Stimulated activated memory B cell treated with anti-CD40 and anti-IgM and Interleukin-4, amounts not matched to agents 10 μg/mL and 1 μg/mL and 100 μg/mL, for 72 hours (primary cell): ENCODE results near the gene TRAF7.
"Not testable (repeated sequence)": the region's sequence is repeated elsewhere in the genome, so short reads cannot be mapped to it uniquely, and the experiment has no call there.

Experiments
- ATAC-seq: fragments of 150-1000 bp; cut with Tn5 transposase; 2 replicates; pipeline ENCODE4 v1.10.0; 2021
- H3K27ac Mint-ChIP-seq: one replicate; pipeline ENCODE4 v1.8.0; 2022; ENCODE audit warnings: mild to moderate bottlenecking, mixed read lengths
- H3K27me3 Mint-ChIP-seq: one replicate; pipeline ENCODE4 v1.8.0; 2022; ENCODE audit warnings: mixed read lengths
- H3K36me3 Mint-ChIP-seq: one replicate; pipeline ENCODE4 v1.8.0; 2022; ENCODE audit warnings: mixed read lengths
- H3K4me1 Mint-ChIP-seq: one replicate; pipeline ENCODE4 v1.8.0; 2022; ENCODE audit warnings: mixed read lengths
- H3K4me3 Mint-ChIP-seq: one replicate; pipeline ENCODE4 v1.8.0; 2022; ENCODE audit warnings: mild to moderate bottlenecking, moderate library complexity, mixed read lengths
- H3K9me3 Mint-ChIP-seq: one replicate; pipeline ENCODE4 v1.8.0; 2022; ENCODE audit warnings: mixed read lengths

The TRAF7 gene

GRCh38 chr16:2116428-2116827 is 39.2 kb upstream of the TRAF7 start:
- H3K27ac Mint-ChIP-seq, ATAC-seq, H3K36me3 Mint-ChIP-seq, H3K4me3 Mint-ChIP-seq, H3K9me3 Mint-ChIP-seq, H3K27me3 Mint-ChIP-seq: not testable (repeated sequence)
- peaks cover 13% of the 10 kb centered on the region for H3K4me1 Mint-ChIP-seq

GRCh38 chr16:2117341-2117740 is 38.2 kb upstream of the TRAF7 start:
- not testable (repeated sequence) for H3K9me3 Mint-ChIP-seq, H3K27ac Mint-ChIP-seq, H3K36me3 Mint-ChIP-seq, H3K27me3 Mint-ChIP-seq, H3K4me3 Mint-ChIP-seq, ATAC-seq
- H3K4me1 Mint-ChIP-seq = peaks cover 18% of the 10 kb centered on the region

- not testable (repeated sequence) for H3K9me3 Mint-ChIP-seq, H3K27me3 Mint-ChIP-seq, H3K4me3 Mint-ChIP-seq, H3K36me3 Mint-ChIP-seq, ATAC-seq, H3K27ac Mint-ChIP-seq
- H3K4me1 Mint-ChIP-seq = peaks cover 18% of the 10 kb centered on the region
Observed at GRCh38 chr16:2117960-2118722, 37.4 kb upstream of the TRAF7 start.

- not testable (repeated sequence) for H3K27ac Mint-ChIP-seq, H3K4me3 Mint-ChIP-seq, H3K27me3 Mint-ChIP-seq, H3K9me3 Mint-ChIP-seq, H3K36me3 Mint-ChIP-seq
- peak; percentile 59 for ATAC-seq
- H3K4me1 Mint-ChIP-seq = peaks cover 32% of the 10 kb centered on the region
Observed at GRCh38 chr16:2121325-2121724, 34.3 kb upstream of the TRAF7 start.

GRCh38 chr16:2121853-2122252 is 33.7 kb upstream of the TRAF7 start:
- no peak for ATAC-seq
- Mint-ChIP-seq H3K27ac (no peak overlapping the region), H3K36me3 (no peaks in the 10 kb centered on the region), H3K4me1 (peaks cover 35% of the 10 kb centered on the region), H3K9me3 (no peaks in the 10 kb centered on the region), H3K4me3 (no peak overlapping the region), H3K27me3 (no peaks in the 10 kb centered on the region)

- no peak overlapping the region for H3K27ac Mint-ChIP-seq
- ATAC-seq = no peak
Observed at GRCh38 chr16:2122429-2122828, 33.2 kb upstream of the TRAF7 start.

GRCh38 chr16:2122934-2123683 is 32.5 kb upstream of the TRAF7 start:
- ATAC-seq, H3K36me3 Mint-ChIP-seq, H3K27ac Mint-ChIP-seq, H3K27me3 Mint-ChIP-seq, H3K9me3 Mint-ChIP-seq, H3K4me3 Mint-ChIP-seq: not testable (repeated sequence)
- peaks cover 44% of the 10 kb centered on the region for H3K4me1 Mint-ChIP-seq

More at GRCh38 chr16:2122429-2122828, 33.2 kb upstream of the TRAF7 start:
- H3K9me3 Mint-ChIP-seq = no peaks in the 10 kb centered on the region
- peaks cover 41% of the 10 kb centered on the region for H3K4me1 Mint-ChIP-seq
- H3K36me3 Mint-ChIP-seq = no peaks in the 10 kb centered on the region
- H3K4me3 Mint-ChIP-seq = no peak overlapping the region
- no peaks in the 10 kb centered on the region for H3K27me3 Mint-ChIP-seq

- not testable (repeated sequence) for H3K27ac Mint-ChIP-seq, H3K36me3 Mint-ChIP-seq, ATAC-seq, H3K9me3 Mint-ChIP-seq, H3K4me3 Mint-ChIP-seq, H3K27me3 Mint-ChIP-seq
- peaks cover 51% of the 10 kb centered on the region for H3K4me1 Mint-ChIP-seq
Observed at GRCh38 chr16:2123706-2124376, 31.7 kb upstream of the TRAF7 start.

GRCh38 chr16:2124377-2124693 is 31.2 kb upstream of the TRAF7 start:
- peaks cover 51% of the 10 kb centered on the region for H3K4me1 Mint-ChIP-seq
- H3K9me3 Mint-ChIP-seq, H3K27me3 Mint-ChIP-seq, ATAC-seq, H3K27ac Mint-ChIP-seq, H3K4me3 Mint-ChIP-seq, H3K36me3 Mint-ChIP-seq: not testable (repeated sequence)

- not testable (repeated sequence) for H3K27me3 Mint-ChIP-seq, H3K4me3 Mint-ChIP-seq, H3K27ac Mint-ChIP-seq
Observed at GRCh38 chr16:2124694-2125444, 30.7 kb upstream of the TRAF7 start.

GRCh38 chr16:2125609-2126008 is 30.0 kb upstream of the TRAF7 start:
- not testable (repeated sequence) for H3K27me3 Mint-ChIP-seq, H3K36me3 Mint-ChIP-seq, H3K4me3 Mint-ChIP-seq, ATAC-seq, H3K27ac Mint-ChIP-seq, H3K9me3 Mint-ChIP-seq
- peaks cover 46% of the 10 kb centered on the region for H3K4me1 Mint-ChIP-seq

More at GRCh38 chr16:2124694-2125444, 30.7 kb upstream of the TRAF7 start:
- H3K36me3 Mint-ChIP-seq, ATAC-seq, H3K9me3 Mint-ChIP-seq: not testable (repeated sequence)
- peaks cover 51% of the 10 kb centered on the region for H3K4me1 Mint-ChIP-seq

- not testable (repeated sequence) for H3K27ac Mint-ChIP-seq, H3K4me3 Mint-ChIP-seq, H3K9me3 Mint-ChIP-seq, ATAC-seq, H3K36me3 Mint-ChIP-seq, H3K27me3 Mint-ChIP-seq
- peaks cover 40% of the 10 kb centered on the region for H3K4me1 Mint-ChIP-seq
Observed at GRCh38 chr16:2126161-2126743, 29.3 kb upstream of the TRAF7 start.

- not testable (repeated sequence) for H3K36me3 Mint-ChIP-seq, H3K9me3 Mint-ChIP-seq, H3K4me3 Mint-ChIP-seq, H3K27me3 Mint-ChIP-seq
- Mint-ChIP-seq H3K27ac (peak overlapping the region; percentile 27), H3K4me1 (peaks cover 33% of the 10 kb centered on the region)
- peak; percentile 1 for ATAC-seq
Observed at GRCh38 chr16:2126928-2127556, 28.5 kb upstream of the TRAF7 start.

- peaks cover 33% of the 10 kb centered on the region for H3K4me1 Mint-ChIP-seq
- ATAC-seq = peak; percentile 8
- H3K27ac Mint-ChIP-seq = peak overlapping the region; percentile 85
- H3K4me3 Mint-ChIP-seq, H3K27me3 Mint-ChIP-seq, H3K36me3 Mint-ChIP-seq, H3K9me3 Mint-ChIP-seq: not testable (repeated sequence)
Observed at GRCh38 chr16:2127630-2128280, 27.8 kb upstream of the TRAF7 start.
